ENCODE measurements around the gene UBAC2. TPM values are rescaled to one million over a fixed set of nuclear protein-coding genes. Genes with fewer than 3 reads are reported as not detected.
"Not testable (repeated sequence)": the region's sequence is repeated elsewhere in the genome, so short reads cannot be mapped to it uniquely, and the experiment has no call there.

UBAC2 gene
- total and polyA plus RNA-seq, 10 donors, result 49.3 to 82.1 (median 66.2) TPM

DNA sequence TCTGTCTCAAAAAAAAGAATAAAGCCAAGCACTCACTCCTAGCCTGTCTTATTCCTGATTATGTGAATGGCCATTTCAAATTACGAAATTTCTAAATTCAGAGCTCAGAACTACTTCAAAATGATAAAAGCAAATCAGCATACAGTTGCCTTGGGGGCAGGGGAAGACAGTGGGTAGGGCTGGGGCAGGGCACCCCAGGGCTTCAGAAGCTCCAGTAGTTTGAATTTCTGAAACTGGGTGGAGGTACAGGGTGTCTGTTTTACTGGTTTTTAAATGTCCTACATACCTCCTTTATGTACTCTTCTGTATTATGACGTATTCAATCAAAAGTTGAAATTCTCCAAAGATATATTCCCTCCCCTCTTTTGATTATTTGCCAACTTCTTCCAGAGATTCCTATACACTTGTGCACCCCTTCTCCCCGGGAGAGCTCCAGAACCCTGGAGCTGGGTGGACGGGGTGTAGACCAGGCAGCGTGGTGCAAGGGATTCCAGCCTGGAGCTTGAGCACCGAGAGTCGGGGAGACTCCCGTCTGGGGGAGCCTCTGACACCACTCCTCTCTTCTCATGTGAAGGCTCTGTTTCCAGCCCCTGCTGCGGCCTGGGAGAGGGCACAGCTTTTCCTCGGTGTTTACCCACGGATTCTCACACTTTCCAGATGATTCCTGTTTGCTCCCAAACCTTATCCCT is 191.3 kb downstream of the UBAC2 start:
- Histone ChIP-seq H3K36me3 (peaks cover 0 to 2% (median under 1%) of the 10 kb centered on the region in 6 donors), H3K27me3 (replicated peaks in 1 of 7) (no peaks in the 10 kb centered on the region), H3K27ac (peak overlapping the region in 3 of 8 donors; percentile 35 to 47 (median 37)), H3K4me3 (no peak overlapping the region), H3K4me1 (peaks cover 0 to 35% (median 17%) of the 10 kb centered on the region in 6 donors), H3K9me3 (no peaks in the 10 kb centered on the region)
- DNase-seq, result no peak
- WGBS, 5 donors, result 77 to 87% (median 83%) methylated on average over 11 of the region's 11 CpGs
- TF ChIP-seq, protein P1, sequence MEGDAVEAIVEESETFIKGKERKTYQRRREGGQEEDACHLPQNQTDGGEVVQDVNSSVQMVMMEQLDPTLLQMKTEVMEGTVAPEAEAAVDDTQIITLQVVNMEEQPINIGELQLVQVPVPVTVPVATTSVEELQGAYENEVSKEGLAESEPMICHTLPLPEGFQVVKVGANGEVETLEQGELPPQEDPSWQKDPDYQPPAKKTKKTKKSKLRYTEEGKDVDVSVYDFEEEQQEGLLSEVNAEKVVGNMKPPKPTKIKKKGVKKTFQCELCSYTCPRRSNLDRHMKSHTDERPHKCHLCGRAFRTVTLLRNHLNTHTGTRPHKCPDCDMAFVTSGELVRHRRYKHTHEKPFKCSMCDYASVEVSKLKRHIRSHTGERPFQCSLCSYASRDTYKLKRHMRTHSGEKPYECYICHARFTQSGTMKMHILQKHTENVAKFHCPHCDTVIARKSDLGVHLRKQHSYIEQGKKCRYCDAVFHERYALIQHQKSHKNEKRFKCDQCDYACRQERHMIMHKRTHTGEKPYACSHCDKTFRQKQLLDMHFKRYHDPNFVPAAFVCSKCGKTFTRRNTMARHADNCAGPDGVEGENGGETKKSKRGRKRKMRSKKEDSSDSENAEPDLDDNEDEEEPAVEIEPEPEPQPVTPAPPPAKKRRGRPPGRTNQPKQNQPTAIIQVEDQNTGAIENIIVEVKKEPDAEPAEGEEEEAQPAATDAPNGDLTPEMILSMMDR (IDR thresholded peaks at IDR 0.05 in 8 of 11, conservative IDR thresholded peaks at IDR 0.05 in 3 of 11), result no peak
- TF ChIP-seq POLR2AphosphoS5 (IDR thresholded peaks at IDR 0.05), result no peak
- TF ChIP-seq POLR2A (IDR thresholded peaks at IDR 0.05), result no peak
- intact Hi-C loops (cut with DNase I; ENCODE audit: low total_unique reads), result no loop called here

DNA sequence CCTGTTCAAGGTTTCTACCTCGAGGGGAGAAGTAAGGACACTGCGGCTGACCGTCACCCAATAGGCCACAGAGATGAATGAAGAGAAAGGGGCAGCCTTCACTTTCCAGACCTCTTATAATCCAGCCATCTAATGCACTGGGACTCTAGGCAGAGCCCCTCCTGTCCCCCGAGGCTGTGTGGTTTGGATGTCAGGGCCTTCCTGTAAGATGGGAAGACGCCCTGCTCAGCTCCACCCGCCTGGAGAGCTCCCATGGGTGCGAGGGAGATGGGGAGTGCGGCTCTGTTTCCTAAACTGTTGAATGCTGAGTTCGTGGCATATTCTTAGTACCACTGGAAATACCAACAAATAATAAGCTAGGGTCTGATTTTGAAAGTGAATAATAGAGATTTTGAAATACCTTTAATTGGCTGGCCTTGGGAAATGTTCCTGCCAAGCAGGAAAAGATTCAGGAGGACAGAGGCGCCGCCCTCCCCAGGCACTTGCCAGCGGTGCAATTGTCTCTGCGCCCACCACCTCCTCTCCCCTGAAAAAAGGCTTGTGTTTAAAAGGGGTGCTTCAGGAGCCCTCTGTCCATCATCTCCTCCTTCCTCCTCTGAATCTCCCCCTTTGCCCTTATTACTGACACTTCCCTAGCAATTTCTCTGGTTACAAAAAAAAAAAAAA is 191.9 kb downstream of the UBAC2 start:
- Histone ChIP-seq H3K4me1 (peaks cover 0 to 28% (median 10%) of the 10 kb centered on the region in 6 donors), H3K4me3 (no peak overlapping the region), H3K27ac (peak overlapping the region in 4 of 8 donors; percentile 8 to 47 (median 36)), H3K9me3 (no peaks in the 10 kb centered on the region), H3K27me3 (replicated peaks in 1 of 7) (no peaks in the 10 kb centered on the region), H3K36me3 (no peaks in the 10 kb centered on the region)
- 59 to 73% (median 68%) methylated on average over 12 to 13 of the region's 13 CpGs for WGBS, 5 donors
- no peak for TF ChIP-seq POLR2AphosphoS5 (IDR thresholded peaks at IDR 0.05)
- no peak for TF ChIP-seq POLR2A (IDR thresholded peaks at IDR 0.05)
- TF ChIP-seq, protein P1 (IDR thresholded peaks at IDR 0.05 in 8 of 11, conservative IDR thresholded peaks at IDR 0.05 in 3 of 11), result no peak
- DNase-seq, result no peak
- intact Hi-C loops (cut with DNase I; ENCODE audit: low total_unique reads), result no loop called here

DNA sequence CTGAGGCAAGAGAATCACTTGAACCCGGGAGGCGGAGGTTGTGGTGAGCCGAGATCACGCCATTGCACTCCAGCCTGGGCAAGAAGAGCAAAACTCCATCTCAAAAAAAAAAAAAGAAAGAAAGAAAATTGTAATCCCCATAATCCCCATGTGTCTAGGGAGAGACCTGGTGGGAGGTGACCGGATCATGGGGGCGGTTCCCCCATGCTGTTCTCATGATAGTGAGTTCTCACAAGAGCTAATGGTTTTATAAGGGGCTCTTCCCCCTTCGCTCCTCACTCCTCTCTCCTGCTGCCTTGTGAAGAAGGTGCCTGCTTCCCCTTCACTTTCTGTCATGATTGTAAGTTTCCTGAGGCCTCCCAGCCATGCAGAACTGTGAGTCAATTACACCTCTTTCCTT is 192.7 kb downstream of the UBAC2 start:
- H3K4me3 ChIP-seq; H3K27me3 ChIP-seq (replicated peaks in 1 of 7); H3K9me3 ChIP-seq; H3K36me3 ChIP-seq; DNase-seq; intact Hi-C loops (cut with DNase I; ENCODE audit: low total_unique reads); H3K27ac ChIP-seq: not testable (repeated sequence)
- peaks cover 0 to 21% (median 6%) of the 10 kb centered on the region in 6 donors for H3K4me1 ChIP-seq
- WGBS, 5 donors, result 94 to 100% (median 98%) methylated on average over 7 of the region's 7 CpGs

DNA sequence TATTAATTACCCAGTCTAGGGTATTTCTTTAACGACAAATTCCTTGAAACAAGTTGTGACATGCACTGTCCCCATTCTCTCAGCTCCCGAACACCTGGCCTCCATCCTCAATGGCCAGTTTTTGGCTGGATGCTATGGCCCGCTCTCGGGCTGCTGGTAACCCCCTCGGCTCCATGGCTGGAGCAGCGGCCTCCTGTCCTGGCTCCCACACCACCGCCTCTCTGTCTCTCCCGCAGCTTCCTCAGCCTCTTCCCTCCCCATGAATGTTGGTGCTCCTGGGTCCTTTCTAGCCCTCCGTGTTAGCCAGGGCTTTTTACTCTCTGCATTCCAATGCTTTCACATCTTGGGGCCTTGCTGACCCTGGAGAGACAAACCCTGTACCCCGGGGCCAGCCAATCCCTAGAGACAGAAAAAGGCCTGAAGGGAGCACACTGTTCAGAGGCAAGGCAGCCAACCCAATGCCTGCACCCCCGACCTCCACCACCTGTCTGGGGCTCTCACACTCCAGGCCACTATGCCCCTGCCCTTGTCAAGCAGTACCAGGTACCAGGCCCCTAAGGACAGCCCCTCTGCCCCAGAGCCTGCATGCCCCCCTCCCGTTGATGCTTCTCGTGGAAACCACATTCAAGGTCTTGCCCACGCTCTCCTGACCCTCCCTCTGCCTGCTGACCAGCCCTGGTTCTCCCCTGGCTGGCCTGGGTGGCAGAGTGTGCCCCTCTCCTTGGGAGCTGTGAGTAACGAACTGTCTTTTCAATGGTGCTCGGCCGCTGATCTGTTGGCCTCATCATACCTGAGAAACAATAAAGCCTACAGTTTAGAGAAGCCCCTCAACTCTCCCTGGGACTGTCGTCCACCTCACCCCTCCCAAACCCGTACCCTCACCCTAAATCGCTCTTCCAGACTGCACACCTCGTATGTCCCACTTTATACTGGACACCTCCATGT is 193.4 kb downstream of the UBAC2 start:
- no peaks in the 10 kb centered on the region for H3K9me3 ChIP-seq
- no peaks in the 10 kb centered on the region for H3K27me3 ChIP-seq (replicated peaks in 1 of 7)
- intact Hi-C loops (cut with DNase I; ENCODE audit: low total_unique reads), result no loop called here
- H3K4me1 ChIP-seq, result peaks cover 0 to 17% (median 6%) of the 10 kb centered on the region in 6 donors
- no peak overlapping the region for H3K27ac ChIP-seq
- DNase-seq, result no peak
- H3K36me3 ChIP-seq, result no peaks in the 10 kb centered on the region
- H3K4me3 ChIP-seq, result no peak overlapping the region
- TF ChIP-seq, protein P1 (IDR thresholded peaks at IDR 0.05 in 8 of 11, conservative IDR thresholded peaks at IDR 0.05 in 3 of 11), result no peak
- 92 to 95% (median 93%) methylated on average over 21 of the region's 21 CpGs for WGBS, 5 donors

Data from spleen (tissue), 11 donors.